BJ (cell line): ENCODE measurements around the gene BPIFA1. TPM values are rescaled to one million over a fixed set of nuclear protein-coding genes. Genes with fewer than 3 reads are reported as not detected.

ENCODE experiments used
- CTCF ChIA-PET: fragments of 350-600 bp; formaldehyde crosslinking; extraction: SDS; loops from one replicate; lab custom pipeline; 2021; ENCODE audit warnings: antibody characterized with exemption, inconsistent platforms; lab: Yijun Ruan, JAX
- POLR2A ChIA-PET: fragments of 300-600 bp; sonication (Branson Sonifier 250); formaldehyde crosslinking; extraction: SDS; loops from one replicate; lab custom pipeline; 2021; ENCODE audit warnings: antibody characterized with exemption; lab: Charles Lee
- DNase-seq: peaks from one replicate; pipeline ENCODE4 v3.0.0-alpha.2; 2011; ENCODE audit warnings: low read depth
- H3K27me3 ChIP-seq: 2 replicates; pipeline ENCODE4 v1.6.0; 2011; ENCODE audit warnings: low read length; ENCODE audit not compliant: control insufficient read depth, insufficient read depth
- H3K36me3 ChIP-seq: 2 replicates; pipeline ENCODE4 v1.5.1; 2011; ENCODE audit warnings: low read length; ENCODE audit not compliant: control insufficient read depth, insufficient read depth
- H3K4me3 ChIP-seq: 2 replicates; pipeline ENCODE4 v1.5.1; 2011; ENCODE audit warnings: low read depth, mild to moderate bottlenecking, control low read depth, low read length
- polyA minus RNA-seq: library from RNA; depleted of rRNA, polyadenylated mRNA; stranded (reverse); fragments of >200 nt; gene quantifications from 2 replicates; pipeline ENCODE4 v1.2.3, GENCODE V29; 2011; rRNA and poly(A)+ RNA removed
- polyA plus RNA-seq: library from polyadenylated mRNA; depleted of rRNA; stranded (reverse); fragments of >200 nt; gene quantifications from 2 replicates; pipeline ENCODE4 v1.2.3, GENCODE V29; 2011; rRNA removed
- TF ChIP-seq, protein P1 (sequence below): IDR thresholded peaks from 2 replicates; pipeline ENCODE4 v1.5.1; 2011; ENCODE audit warnings: low read depth, mild to moderate bottlenecking, control low read depth, inconsistent platforms, low read length, moderate library complexity; ENCODE audit not compliant: insufficient read depth

The BPIFA1 gene
- polyA plus RNA-seq (not detected in 2 replicates), polyA minus RNA-seq (not detected in 2 replicates)

DNA sequence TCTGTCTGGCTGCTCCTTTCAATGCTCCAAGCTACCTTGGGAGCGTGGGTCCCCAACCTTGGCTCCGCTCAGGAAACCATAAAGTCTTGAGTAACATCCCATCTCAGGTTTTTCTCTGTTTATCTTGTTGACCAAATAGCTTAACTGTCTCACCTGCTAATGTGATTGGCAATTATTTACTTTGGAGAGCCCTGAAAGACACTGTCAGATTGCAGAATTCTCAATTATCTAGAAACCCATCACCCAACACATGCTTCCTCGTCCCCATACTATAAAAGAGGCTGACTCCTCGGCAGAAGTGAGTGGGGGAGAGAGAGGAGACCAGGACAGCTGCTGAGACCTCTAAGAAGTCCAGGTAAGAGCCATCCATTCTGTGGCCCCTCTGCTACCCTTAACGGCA lies at the start of gene BPIFA1:
TSS of gene BPIFA1 (plus strand) at position 301 of the 400 bp plus-strand sequence. CDS start 1,716 bp downstream, outside the sequence.
- CTCF ChIA-PET = interaction anchor here (1.5 kb wide), 1 partner anchor 11 kb away, joined by 3 read pairs; no protein-coding TSS in a partner anchor
- no peak for DNase-seq
- POLR2A ChIA-PET = no interaction called here
- TF ChIP-seq, protein P1, sequence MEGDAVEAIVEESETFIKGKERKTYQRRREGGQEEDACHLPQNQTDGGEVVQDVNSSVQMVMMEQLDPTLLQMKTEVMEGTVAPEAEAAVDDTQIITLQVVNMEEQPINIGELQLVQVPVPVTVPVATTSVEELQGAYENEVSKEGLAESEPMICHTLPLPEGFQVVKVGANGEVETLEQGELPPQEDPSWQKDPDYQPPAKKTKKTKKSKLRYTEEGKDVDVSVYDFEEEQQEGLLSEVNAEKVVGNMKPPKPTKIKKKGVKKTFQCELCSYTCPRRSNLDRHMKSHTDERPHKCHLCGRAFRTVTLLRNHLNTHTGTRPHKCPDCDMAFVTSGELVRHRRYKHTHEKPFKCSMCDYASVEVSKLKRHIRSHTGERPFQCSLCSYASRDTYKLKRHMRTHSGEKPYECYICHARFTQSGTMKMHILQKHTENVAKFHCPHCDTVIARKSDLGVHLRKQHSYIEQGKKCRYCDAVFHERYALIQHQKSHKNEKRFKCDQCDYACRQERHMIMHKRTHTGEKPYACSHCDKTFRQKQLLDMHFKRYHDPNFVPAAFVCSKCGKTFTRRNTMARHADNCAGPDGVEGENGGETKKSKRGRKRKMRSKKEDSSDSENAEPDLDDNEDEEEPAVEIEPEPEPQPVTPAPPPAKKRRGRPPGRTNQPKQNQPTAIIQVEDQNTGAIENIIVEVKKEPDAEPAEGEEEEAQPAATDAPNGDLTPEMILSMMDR = no peak
- H3K4me3 ChIP-seq = no peak within 1 kb of the TSS
- peaks cover 2% of the 10 kb centered on the region; the same call in 1 of the 2 replicates for H3K27me3 ChIP-seq
- H3K36me3 ChIP-seq = no peaks in the 10 kb centered on the region

DNA sequence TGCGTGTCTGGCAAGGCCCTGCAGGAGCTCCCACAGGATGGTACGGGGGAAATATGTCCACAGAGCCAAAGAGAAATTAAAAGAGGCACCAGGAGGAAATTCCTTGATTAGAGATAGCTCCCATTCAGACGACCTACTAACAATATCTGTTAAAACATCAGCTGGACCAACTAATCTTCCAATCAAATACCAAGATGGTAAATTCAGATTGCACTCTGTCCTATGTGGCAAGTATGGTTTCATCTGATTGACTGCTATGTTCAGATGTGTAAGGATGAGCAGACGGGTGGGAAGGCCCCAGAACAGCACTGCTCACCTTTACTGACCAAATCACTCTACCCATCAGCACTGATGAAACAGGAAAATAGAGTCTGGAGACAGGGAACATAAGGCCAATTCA lies 48.3 kb upstream of the BPIFA1 start:
- Histone ChIP-seq H3K27me3 (no peaks in the 10 kb centered on the region; the same call in 1 of the 2 replicates), H3K4me3 (no peak overlapping the region), H3K36me3 (no peaks in the 10 kb centered on the region)
- DNase-seq = no peak
- ChIA-PET POLR2A (no interaction called here), CTCF (interaction anchor here (0.6 kb wide), 1 partner anchor 56 kb away, joined by 5 read pairs; no protein-coding TSS in a partner anchor)
- TF ChIP-seq, protein P1 = no peak

DNA sequence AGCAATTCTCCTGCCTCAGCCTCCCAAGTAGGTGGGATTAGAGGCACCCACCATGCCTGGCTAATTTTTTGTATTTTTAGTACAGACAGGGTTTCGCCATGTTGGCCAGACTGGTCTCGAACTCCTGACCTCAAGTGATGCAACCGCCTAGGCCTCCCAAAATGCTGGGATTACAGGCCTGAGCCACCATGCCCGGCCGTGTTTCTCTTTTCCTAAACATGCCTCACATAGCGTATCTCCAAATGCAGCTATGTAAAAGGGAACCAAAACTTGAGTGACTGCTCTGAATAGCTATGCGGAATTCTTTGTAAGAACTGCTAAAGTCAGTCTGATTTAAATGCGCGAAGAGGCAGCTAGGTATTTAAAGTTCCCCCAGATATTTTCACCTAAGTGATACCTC lies 47.4 kb upstream of the BPIFA1 start:
- Histone ChIP-seq H3K27me3 (no peaks in the 10 kb centered on the region; the same call in 1 of the 2 replicates), H3K36me3 (no peaks in the 10 kb centered on the region), H3K4me3 (no peak overlapping the region)
- DNase-seq = no peak
- ChIA-PET CTCF (no interaction called here), POLR2A (no interaction called here)
- TF ChIP-seq, protein P1 = no peak

DNA sequence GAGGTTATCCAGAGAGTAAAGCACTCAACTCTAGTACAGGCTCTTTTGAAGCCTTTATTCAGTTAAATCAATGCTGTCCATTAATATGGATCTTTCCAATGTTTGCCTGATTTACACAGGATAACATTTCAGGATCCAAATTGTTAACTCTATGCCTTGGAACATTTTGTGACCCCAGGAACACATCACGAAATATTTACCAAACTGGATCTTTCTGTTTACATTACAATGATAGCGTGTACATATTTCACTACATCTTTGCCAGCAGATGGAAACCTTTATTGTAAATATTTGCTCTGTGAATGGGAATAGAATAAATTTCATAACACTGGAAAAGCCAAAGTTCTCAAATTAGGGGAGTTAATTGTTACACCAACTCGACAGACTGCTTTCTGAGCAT lies 44.3 kb upstream of the BPIFA1 start:
- Histone ChIP-seq H3K36me3 (no peaks in the 10 kb centered on the region), H3K27me3 (no peaks in the 10 kb centered on the region; the same call in 1 of the 2 replicates), H3K4me3 (no peak overlapping the region)
- DNase-seq = no peak
- CTCF ChIA-PET = interaction anchor here (1.2 kb wide), 1 partner anchor 137 kb away, joined by 3 read pairs; no protein-coding TSS in a partner anchor
- TF ChIP-seq, protein P1 = no peak
- POLR2A ChIA-PET = no interaction called here

DNA sequence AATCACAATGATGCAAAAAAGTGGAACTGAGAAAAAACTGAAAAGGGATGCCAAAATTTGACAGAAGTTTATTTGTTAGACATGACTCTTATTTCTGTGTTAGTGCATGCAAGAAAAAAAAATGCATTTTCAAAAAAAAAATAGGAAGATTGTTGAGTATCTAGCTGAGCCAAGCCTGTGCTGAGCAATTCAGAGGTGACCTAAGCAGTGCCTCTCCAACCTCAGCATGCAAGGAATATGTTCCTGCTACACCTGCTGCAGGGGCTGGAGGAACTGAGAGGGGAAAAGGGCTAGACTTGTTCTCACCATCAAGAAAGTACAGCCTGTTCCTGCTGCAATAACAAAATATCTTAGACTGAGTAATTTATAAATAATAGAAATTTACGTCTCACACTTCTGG lies 43.8 kb upstream of the BPIFA1 start:
- CTCF ChIA-PET = interaction anchor here (1.2 kb wide), 1 partner anchor 136 kb away, joined by 3 read pairs; no protein-coding TSS in a partner anchor
- POLR2A ChIA-PET = no interaction called here
- H3K4me3 ChIP-seq = no peak overlapping the region
- no peak for DNase-seq
- H3K36me3 ChIP-seq = no peaks in the 10 kb centered on the region
- TF ChIP-seq, protein P1 = no peak
- H3K27me3 ChIP-seq = no peaks in the 10 kb centered on the region; the same call in 1 of the 2 replicates
